Measurements from ENCODE around the gene KLF5.
A peak's percentile ranks its signal among the peaks of the same experiment; 100 is the strongest.

The KLF5 gene

DNA sequence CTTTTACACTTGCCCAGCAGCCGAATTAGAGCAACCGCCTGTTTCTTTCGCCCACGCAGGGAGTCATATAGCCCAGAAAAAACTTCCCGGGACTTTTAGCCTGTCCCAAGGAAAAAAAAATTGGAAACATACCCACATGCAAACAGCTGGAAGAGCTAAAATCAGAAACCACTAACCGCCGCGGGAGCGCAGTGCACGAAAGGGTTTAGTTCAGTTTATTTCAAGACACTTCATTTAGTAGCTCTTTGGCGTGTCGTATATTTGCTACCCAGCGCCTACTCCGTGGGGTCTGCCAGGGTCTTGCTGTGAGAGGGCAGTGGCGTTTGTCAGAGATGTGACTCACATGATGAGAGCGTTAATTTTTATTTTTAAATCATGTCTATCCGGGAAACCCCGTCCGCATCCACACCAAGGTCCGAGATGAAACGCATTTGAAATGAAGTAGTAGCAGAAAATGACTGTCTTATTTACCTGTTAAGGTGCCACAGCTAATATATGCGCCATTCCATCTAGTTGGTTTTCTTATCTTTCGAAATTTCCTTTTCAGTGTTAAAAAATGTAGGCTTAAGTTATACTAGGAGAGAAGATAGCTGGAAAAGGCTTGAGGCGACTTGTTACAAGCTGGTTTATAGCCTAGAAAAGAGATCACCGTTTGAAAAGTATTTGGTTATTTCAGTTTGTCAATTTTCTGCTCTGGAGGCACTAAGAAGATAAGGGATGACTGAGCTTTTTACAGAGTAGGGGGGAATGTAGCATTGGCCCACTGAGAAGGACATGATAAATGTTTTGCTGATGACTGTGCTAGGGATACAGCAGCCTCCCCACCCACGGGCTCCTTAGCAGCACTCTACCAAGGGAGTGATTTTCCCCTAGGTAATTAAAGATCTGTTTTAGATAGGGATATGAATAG is 1.7 kb downstream of the KLF5 start:
- DNase-seq = peak; percentile 75

DNA sequence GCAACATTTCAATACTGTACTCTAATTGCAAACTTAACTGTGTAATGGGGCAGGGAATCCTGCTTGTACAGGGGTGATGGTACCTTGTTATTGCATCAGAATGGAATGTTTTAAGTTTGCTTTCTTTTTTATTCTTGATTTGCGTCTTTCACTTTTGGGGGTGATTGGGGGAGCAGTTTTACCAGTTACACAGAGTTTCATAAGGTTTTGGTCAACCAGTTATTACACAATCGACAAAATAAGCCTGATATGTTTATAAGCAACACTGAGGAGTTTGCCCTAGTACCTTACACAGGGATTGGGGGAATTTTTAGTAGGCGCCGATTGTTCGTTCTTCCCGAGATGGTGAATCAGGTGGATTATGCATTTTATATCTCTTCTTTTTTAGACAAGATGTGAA is 2.7 kb downstream of the KLF5 start:
- DNase-seq = no peak

DNA sequence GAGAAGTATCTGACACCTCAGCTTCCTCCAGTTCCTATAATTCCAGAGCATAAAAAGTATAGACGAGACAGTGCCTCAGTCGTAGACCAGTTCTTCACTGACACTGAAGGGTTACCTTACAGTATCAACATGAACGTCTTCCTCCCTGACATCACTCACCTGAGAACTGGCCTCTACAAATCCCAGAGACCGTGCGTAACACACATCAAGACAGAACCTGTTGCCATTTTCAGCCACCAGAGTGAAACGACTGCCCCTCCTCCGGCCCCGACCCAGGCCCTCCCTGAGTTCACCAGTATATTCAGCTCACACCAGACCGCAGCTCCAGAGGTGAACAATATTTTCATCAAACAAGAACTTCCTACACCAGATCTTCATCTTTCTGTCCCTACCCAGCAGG is 3.1 kb downstream of the KLF5 start:
- DNase-seq = no peak

DNA sequence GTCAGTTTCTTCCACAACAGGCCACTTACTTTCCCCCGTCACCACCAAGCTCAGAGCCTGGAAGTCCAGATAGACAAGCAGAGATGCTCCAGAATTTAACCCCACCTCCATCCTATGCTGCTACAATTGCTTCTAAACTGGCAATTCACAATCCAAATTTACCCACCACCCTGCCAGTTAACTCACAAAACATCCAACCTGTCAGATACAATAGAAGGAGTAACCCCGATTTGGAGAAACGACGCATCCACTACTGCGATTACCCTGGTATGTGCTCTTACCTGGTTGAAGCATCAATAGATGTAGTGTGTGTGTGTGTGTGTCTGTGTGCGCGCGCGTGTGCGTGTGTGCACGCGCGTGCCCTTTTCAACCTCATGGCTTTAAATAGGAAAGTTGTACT is 3.7 kb downstream of the KLF5 start:
- no peak for DNase-seq

DNA sequence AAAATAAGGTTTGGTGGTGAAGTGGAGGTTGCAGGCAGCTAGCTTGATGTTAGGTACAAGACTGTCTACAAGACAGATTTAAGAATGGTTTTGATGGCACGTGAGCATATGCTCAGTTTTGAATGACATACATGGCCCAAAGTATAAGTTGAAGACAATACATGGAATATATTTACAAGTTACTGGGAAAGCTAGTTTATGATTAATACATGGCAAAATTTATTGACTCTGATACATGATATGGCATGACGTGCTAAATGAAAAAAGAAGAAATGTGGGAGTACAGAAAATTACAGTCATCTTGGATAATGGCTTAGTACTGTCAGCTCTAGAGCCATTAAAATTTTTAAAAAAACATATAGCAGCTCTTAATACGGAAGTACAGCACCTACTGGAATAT is 4.4 kb downstream of the KLF5 start:
- DNase-seq = no peak

DNA sequence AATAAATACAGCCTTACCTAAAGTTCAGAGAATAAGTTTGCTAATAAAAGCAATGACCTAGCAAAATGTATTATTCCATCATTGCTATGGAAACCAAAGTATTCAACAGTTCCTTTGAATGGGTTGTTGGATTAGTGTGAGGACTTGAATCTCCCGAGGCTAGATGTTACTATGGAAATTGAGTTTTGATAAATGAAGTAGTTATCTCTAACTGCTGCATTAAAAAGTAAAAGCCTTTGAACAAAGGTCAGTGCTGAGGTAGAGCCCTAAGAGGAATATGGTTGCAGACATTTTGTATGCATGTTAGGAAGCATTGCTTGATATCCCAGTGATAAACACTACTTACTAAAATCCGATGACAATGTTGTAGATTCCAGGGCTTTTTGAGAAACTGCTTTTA is 6.2 kb downstream of the KLF5 start:
- DNase-seq = no peak

DNA sequence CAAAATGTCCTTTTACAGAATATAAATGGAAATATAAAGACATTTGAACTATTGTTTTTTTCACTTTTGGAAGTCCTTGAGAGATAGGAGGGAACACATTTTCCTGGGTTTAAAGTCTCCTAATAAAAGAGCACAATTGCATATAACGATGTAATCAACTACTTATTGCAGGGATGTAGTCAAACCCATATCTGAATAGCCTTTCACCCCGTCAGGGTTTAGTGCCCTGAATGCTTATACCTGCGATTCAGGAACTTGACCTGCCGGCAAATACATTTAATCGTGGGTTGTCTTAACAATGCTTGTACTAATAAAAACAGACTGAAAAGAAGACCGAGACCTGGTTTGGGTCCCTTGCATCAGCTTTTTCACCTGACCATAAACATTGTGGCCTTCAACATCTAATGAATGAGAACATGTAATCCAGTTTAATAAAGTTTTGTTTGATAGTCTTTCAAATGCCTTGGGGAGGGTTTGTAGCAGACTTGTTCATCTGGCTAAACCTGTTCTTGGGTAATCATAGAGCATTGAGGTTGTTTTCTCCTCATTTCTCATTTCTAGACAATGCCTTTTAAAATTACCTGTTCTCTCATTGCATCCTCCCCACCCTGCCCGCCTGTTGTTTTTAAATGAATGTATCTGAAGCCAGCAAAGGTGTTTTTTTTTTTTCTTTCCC is 7.0 kb downstream of the KLF5 start:
- no peak for DNase-seq

DNA sequence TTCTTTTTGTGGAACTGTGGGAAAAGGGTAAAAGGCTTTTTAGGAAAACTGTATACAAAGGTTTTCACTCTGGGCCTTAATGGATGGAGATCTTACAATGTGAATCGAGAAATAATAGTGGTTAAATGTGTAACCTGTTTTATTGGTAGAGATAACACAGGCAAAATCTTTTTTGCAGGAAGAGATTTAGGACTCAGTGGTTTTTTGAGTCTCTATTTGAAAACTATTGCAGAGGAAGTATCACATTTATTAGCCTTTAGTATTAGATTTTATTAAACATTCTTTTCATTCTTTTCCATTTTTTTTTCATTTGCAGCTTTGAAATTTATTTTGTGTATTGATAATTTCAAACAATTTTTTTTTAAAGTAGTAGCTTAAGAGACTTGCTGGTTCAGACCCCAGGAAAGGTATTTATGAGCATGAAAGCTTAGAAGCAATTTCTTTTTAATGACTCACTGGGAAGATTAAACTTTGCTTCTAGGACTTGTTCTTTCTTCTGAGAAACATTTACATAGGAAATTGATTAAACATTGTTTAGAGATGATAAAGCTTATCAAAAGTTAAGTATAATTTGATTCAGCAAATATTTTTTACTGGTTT is 10.5 kb downstream of the KLF5 start:
- DNase-seq = peak; percentile 35

DNA sequence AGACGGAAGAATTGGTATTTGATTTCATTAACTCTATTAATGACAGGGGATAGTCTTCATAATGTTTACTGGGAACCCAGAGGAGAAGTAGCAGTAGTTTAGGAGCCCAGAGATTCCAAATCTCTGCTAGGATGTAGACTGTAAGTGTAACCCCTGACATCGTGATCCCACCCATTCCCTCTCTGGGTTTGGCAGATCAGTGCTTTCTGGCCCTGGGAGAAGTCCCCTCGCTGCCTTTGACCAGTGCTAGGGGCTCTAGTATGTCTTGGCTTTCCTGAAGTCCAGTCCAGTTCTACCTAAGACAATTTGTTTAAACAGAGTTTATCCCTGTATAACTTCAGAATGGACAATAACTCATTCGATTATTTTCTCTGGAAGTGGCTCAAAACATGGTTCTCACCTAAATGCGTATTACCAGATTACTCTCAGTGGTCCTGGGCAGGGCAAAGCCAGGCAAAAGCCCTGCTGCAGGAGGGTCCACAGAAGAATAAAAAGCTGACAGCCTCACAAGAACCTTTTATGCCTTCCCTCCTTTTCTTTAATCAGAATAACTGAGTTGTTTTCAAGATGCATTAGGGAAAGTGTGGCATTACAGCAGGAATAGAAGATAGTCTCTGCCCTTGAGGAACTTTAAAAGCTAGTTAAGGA is 11.8 kb downstream of the KLF5 start:
- no peak for DNase-seq

DNA sequence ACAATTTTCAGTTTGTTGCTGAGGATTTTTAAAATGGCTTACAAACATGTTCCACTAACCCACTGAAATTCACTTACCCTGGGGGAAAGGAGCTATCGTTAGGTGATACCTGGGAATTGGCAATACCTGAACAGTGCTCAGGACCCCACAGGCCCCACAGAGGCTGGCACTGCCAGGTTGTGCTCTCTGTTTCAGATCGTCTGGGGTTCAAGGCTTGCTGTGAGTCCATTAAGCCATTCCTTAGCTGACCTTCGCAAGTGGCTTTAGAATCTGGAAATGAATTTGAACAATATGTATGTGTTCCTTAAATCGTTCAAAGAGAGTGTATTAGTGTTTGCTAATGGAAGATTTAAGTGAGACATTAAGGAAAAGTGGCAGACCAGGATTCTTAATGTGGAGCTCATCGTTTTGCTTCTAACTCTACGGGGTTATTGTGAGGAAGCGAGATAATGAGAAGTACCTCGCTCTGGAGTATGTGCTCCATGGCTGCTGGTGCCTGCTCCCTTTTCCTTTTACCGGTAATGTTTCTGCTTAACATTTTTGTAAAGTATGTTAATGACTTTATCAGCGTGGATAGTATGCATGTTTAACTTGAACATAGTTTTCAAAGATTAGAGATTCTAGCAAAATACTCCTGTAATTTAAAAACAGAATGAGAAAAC is 13.6 kb downstream of the KLF5 start:
- no peak for DNase-seq

DNA sequence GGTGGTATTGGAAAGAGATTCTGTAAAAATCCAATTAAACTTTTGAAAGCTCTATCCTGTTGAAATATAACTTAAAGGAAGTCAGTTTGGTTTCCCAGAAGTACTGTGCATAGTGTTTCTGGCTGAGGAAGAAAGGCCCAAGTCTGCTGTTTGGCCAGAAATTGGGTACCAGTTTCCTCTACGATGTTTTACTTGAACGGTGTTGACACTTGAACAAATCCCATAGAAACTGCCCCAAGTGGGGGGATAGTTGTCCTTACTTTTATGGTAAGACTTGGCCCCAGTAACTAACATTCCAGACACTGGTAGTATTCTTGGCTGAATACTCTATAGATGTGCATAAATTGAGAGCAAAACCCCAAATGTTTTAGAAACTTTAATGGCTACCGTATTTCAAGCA is 14.2 kb downstream of the KLF5 start:
- no peak for DNase-seq

DNA sequence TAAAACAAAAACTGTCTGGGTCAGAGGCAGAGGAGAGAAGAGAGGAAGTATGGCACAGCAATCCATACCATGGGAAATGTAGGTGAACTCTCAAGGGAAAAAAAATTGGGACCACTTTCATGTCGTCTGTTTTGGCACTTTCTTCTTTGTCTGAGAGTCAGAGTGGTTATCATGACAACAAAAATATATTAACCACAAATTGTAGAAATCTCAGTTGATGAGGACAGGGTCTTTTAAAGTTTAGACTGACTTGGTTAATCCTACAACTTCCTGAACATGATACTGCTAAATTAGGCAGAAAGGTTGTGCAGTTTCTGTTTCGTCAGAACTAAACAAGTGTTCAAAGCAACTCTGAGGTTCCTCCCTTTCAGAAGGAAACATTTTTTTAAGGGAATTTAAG is 15.2 kb downstream of the KLF5 start:
- DNase-seq = no peak

DNA sequence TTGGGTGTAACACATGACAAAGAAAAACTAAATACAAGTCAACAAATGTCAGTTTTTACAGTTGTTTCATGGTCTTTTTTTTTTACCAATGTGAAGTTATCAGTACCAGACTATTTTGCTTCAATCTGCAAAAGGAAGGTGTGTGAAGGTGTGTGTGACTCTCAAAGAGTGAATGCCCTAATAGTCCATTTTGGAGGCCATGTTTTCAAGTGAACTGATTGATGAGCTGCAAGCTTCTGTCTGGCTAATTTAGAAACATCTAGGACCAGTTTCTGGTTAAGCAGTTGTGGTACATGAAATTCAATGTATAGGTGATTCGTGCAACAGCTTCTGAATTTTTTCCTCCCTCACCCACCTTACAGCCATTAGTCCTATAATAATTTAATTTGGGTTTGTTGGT is 16.1 kb downstream of the KLF5 start:
- no peak for DNase-seq

DNA sequence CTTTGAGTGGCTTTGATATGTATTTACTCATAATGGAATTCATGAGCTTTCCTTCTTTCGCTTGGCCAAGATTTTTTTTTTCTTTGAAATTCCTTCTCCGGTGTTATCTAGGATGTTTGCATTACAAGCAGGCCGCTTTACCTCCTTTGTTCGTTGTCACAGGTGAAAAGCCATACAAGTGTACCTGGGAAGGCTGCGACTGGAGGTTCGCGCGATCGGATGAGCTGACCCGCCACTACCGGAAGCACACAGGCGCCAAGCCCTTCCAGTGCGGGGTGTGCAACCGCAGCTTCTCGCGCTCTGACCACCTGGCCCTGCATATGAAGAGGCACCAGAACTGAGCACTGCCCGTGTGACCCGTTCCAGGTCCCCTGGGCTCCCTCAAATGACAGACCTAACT is 16.7 kb downstream of the KLF5 start:
- no peak for DNase-seq

DNA sequence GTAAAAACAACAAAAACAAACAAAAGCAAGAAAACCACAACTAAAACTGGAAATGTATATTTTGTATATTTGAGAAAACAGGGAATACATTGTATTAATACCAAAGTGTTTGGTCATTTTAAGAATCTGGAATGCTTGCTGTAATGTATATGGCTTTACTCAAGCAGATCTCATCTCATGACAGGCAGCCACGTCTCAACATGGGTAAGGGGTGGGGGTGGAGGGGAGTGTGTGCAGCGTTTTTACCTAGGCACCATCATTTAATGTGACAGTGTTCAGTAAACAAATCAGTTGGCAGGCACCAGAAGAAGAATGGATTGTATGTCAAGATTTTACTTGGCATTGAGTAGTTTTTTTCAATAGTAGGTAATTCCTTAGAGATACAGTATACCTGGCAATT is 17.1 kb downstream of the KLF5 start:
- DNase-seq = no peak

DNA sequence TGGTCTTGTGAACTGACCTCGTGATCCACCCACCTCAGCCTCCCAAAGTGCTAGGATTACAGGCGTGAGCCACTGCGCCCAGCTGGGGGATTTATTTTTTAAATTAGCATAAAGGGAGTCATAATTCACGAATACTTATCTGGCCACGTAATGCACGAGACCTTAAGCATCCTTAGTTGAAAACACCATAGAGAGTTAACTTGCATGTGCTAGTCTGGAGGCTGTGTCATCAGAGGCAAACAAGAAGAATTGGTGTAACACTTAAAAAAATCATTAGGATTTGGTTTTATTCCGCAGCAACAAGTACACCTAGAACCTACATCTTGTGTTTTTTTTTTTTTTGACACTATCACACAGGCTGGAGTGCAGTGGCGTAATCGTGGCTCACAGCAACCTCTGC is 19.1 kb downstream of the KLF5 start:
- DNase-seq = no peak

DNA sequence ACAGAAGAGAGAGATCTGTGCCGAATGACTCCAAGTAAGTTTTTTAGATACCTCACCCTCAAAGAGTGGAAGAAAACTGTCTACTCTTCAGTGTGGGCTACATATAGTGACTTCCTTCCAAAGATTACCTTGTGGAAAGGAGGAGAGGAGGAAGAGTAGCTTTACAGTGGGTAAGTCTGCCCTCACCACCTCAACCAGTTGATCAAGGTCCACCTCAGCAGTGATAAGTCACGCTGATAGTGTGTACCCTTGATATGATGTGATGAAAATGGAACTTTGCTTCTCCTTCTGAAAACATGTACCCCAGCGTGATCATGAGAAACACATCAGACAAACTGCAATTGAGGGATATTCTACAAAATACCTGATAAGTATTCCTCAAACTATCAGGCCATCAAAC is 20.6 kb downstream of the KLF5 start:
- DNase-seq = no peak

DNA sequence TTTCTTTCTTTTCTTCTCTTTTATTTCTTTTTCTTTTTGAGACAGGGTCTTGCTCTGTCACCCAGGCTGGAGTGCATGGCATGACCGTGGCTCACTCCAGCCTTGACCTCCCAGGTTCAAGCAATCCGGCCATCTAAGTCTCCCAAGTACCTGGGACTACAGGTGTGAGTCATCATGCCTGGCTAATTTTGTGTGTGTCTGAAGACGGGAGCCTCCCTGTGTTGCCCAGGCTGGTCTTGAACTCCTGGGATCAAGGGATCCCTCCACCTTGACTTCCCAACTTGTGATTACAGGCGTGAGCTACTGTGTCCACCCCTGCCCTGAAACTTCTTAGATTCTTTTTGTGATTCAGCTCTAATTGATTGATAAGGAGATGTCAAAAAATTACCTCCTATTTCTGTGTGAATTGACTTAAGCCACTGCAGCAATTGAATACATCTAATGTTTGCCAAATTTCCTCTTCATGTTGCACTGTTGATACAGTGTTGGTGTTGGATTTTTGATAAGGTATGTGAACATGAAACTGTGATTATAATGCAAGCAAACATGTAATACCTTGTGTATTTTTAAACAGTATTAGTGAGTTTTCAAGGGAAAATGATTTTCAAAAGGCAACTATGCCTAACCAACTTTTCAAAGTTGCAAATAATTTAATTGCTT is 22.6 kb downstream of the KLF5 start:
- DNase-seq = no peak

DNA sequence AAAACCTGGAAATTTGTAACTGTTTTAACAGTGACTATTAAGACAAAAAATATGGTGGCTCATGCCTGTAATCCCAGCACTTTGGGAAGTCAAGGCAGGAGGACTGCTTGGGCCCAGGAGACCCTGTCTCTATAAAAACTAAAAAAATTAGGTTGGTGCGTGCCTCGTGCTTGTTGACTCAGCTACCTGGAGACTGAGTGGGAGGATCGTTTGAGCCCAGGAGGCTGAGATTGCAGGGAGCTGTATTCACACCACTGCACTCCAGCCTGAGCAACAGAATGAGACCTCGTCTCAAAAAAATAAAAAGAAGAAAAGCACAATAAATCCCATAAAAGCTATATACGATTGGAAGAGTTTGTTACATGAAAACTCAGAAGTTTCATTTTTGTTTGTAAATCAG is 23.7 kb downstream of the KLF5 start:
- DNase-seq = no peak

DNA sequence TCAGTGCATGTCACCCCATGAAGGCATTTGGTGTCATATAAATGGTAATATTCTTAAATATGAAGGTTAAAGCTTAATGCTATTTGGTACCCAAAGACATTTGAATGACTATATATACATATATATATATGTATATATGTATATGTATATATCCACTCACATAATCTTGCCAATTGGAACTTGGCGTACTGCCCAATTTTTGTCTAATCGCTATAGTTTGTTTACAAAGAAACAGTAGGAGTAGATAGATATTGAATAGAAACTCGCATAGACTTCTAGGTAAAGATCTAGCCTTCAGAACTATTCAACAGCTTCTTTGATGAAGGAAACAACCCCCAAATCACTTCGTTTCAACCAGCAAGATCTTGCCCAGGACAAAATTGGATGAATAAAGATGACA is 24.1 kb downstream of the KLF5 start:
- DNase-seq = no peak

DNA sequence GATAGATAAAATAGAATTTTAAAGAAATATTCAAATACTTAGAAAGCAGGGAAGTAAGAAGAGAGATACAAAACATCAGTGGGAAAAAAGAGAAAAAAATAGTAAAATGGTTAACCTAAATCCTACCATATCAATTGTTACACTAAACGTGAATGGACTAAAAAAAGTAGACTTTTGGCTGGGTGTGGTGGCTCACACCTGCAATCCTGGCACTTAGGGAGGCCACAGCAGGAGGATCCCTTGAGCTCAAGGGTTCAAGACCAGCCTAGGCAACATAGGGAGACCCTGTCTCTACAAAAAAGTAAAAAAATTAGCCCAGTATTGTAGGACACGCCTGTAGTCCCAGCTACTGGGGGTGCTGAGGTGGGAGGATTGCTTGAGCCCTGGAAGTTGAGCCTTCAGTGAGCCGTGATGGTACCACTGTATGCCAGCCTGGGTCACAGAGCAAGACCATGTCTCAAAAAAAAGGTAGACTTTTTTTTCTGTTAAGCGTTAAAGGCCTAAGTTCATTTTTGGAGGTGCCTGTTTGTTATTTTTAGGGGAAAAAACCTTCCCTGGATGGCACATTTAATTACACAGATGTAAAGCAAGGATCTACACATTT is 29.6 kb downstream of the KLF5 start:
- DNase-seq = no peak

DNA sequence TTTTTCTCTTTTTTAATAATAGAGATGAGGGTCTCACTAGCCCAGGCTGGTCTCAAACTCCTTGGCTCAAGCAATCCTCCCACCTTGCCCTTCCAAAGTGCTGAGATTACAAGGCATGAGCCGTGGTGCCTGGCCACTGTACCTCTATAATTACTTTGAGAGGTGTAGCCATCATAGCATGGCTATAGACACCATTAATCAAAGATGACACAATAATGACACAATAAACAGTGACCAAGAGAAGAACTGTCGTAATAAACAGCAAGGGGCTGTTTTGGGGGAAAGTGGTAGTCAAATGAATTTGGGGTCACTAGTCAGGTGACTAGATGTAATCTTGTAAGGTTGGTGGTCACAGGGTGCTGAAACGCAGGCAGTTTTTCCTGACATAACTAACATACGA is 30.4 kb downstream of the KLF5 start:
- DNase-seq = no peak
